Activated B cell treated with CpG ODN at 0.5 μM for 24 hours (primary cell): ENCODE data around the gene CPPED1. TPM values are rescaled to one million over a fixed set of nuclear protein-coding genes. Genes with fewer than 3 reads are reported as not detected.
"Not testable (repeated sequence)": the region's sequence is repeated elsewhere in the genome, so short reads cannot be mapped to it uniquely, and the experiment has no call there.

Experiments
- ATAC-seq: fragments of 200-7000 bp; cut with Tn5 transposase; one replicate; pipeline ENCODE4 v1.10.0; 2021; ENCODE audit warnings: low read depth, mild to moderate bottlenecking, moderate library complexity
- CTCF ChIA-PET: fragments of 350-600 bp; sonication (Branson Sonifier 250); formaldehyde crosslinking; loops from one replicate; lab custom pipeline; 2021; ENCODE audit warnings: antibody characterized with exemption; lab: Charles Lee
- POLR2A ChIA-PET: fragments of 350-600 bp; sonication (Branson Sonifier 250); formaldehyde crosslinking; loops from one replicate; lab custom pipeline; 2021; ENCODE audit warnings: antibody characterized with exemption; lab: Charles Lee
- DNase-seq: peaks from one replicate; pipeline ENCODE4 v3.0.0; 2022
- H3K27ac Mint-ChIP-seq: one replicate; pipeline ENCODE4 v1.8.0; 2020; ENCODE audit warnings: mixed read lengths
- H3K27me3 Mint-ChIP-seq: one replicate; pipeline ENCODE4 v1.8.0; 2021; ENCODE audit warnings: mixed read lengths
- H3K36me3 Mint-ChIP-seq: one replicate; pipeline ENCODE4 v1.8.0; 2021; ENCODE audit warnings: low read depth, mixed read lengths
- H3K4me1 Mint-ChIP-seq: one replicate; pipeline ENCODE4 v1.8.0; 2021; ENCODE audit warnings: mixed read lengths
- H3K4me3 Mint-ChIP-seq: one replicate; pipeline ENCODE4 v1.8.0; 2020; ENCODE audit warnings: mild to moderate bottlenecking, mixed read lengths
- H3K9me3 Mint-ChIP-seq: one replicate; pipeline ENCODE4 v1.8.0; 2020; ENCODE audit warnings: mixed read lengths
- CTCF ChIP-seq: fragments of 200-600 bp; IDR thresholded peaks from one replicate; pipeline ENCODE4 v1.8.0; 2022; ENCODE audit warnings: antibody characterized with exemption, mild to moderate bottlenecking
- intact Hi-C: fragments of 100-400 bp; cut with micrococcal nuclease; formaldehyde crosslinking; loops from one replicate; pipeline ENCODE4 v1.15.1; 2024
- total RNA-seq: library from RNA; stranded (reverse); gene quantifications from 2 replicates; pipeline ENCODE4 v1.2.3, GENCODE V29; 2022

The CPPED1 gene
- total RNA-seq, 1 donor from 2014 or later = 14.1 TPM

- TF ChIP-seq CTCF = no peak
- Mint-ChIP-seq H3K27ac (no peak overlapping the region), H3K36me3 (peaks cover 7% of the 10 kb centered on the region), H3K9me3 (peaks cover 4% of the 10 kb centered on the region), H3K27me3 (no peaks in the 10 kb centered on the region), H3K4me1 (peaks cover 7% of the 10 kb centered on the region), H3K4me3 (no peak overlapping the region)
- ATAC-seq = no peak
- no peak for DNase-seq
- intact Hi-C loops = no loop called here
- ChIA-PET CTCF (no interaction called here), POLR2A (no interaction called here)
Measured at GRCh38 chr16:12796498-12796897, 7.2 kb downstream of the CPPED1 start.

DNA sequence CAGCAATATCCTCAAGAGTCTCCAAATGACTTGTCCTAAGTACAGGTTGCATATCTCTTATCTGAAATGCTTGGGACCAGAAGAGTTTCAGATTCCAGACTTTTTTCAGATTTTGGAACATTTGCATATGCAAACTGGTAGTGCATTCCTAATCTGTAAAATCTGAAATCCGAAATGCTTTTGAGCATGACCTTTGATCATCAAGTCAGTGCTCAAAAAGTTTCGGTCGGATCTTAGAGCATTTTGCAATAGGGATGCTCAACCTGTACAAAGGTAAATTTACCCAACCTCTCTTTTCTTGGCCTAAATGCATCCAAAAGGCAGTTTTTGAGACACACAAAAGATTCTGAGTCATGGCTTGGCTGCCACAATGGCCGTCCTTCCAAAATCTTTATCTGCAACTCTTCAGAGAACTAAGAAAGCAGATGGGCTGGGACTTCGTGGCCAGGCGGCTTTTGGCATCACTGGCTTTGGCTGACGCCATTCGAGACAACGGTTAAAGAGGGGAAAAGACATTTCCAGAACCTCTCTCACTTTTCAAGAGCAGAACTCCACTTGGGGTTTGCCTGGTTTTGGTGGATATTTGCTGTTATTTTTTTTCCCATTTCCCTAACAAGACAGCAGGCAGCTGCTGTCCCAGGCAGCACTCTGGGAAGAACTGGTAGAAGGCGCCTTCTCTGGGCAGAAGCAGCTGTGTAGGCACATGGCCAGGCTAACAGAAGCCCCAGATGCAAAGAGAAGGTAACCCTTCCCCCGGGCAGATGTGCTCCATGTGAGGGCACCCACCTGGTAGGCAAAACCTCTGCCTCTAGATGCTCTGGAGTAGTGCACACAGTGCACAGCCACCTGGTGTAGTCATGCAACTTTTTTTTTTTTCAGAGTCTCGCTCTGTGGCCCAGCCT, 8.9 kb downstream of the CPPED1 start:
- H3K27ac Mint-ChIP-seq = no peak overlapping the region
- intact Hi-C loops = no loop called here
- no peak for TF ChIP-seq CTCF
- CTCF ChIA-PET = no interaction called here
- DNase-seq (no peak), ATAC-seq (no peak)
- H3K36me3 Mint-ChIP-seq = peaks cover 7% of the 10 kb centered on the region
- POLR2A ChIA-PET = no interaction called here
- no peak overlapping the region for H3K4me3 Mint-ChIP-seq
- H3K4me1 Mint-ChIP-seq = no peaks in the 10 kb centered on the region
- peaks cover 4% of the 10 kb centered on the region for H3K9me3 Mint-ChIP-seq
- no peaks in the 10 kb centered on the region for H3K27me3 Mint-ChIP-seq

DNA sequence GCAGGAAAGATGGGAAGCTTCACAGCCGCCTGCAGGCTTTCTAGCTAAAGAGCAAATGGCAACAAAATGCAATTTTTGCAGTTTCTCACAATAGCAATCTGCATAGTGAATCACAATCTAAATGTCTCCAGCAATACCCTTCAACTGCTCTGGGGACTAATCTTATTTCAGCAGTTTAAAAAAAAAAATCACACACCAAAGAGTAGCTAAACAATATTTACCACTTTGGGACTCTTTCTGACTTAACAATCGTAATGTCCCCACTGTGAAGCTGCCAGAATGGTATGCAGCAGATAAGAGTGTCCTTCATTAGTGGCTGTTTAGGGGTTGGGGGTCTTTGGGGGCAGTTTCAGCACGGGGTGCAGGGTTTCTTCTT, 9.8 kb downstream of the CPPED1 start:
- Mint-ChIP-seq H3K4me1 (no peaks in the 10 kb centered on the region), H3K27me3 (no peaks in the 10 kb centered on the region), H3K27ac (no peak overlapping the region), H3K4me3 (no peak overlapping the region), H3K9me3 (peaks cover 4% of the 10 kb centered on the region), H3K36me3 (peaks cover 7% of the 10 kb centered on the region)
- CTCF ChIA-PET = no interaction called here
- intact Hi-C loops = no loop called here
- no peak for DNase-seq
- ATAC-seq = no peak
- TF ChIP-seq CTCF = no peak
- POLR2A ChIA-PET = no interaction called here

DNA sequence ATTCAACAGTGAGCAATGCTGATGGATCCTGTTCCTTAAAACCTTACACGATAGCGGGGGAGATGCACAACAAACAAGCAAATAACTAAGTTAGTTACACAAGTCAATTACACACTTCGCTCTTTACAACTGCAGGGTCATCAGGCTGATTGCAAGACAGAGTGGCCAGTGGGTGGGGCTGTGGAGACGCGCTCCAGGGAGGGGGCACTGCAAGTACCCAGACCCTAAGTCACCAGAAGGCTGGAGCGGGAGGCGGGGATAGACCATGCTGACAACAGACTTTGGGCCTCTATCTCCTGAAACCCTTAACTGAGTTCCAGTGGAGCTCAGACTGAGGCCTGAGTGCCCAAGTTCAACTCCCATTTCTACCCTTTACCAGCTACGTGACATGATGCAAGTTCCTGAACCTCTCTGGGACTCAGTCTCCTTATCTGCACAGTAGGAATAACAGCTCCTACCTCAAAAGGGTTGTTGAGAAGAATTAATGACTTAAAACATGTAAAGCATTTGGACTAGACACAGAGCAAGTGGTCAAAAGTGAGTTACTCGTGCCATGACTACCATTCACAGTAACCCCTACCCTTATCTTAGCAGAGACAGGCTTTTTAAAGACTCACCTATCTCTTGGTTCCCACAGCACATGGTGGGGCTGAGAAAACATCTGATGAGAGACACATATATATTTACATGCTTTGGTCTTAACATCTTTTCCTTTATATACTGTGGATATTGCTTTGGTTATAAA, 10.4 kb downstream of the CPPED1 start:
- ATAC-seq (no peak), DNase-seq (no peak)
- ChIA-PET POLR2A (no interaction called here), CTCF (no interaction called here)
- Mint-ChIP-seq H3K4me3 (no peak overlapping the region), H3K4me1 (no peaks in the 10 kb centered on the region), H3K36me3 (peaks cover 6% of the 10 kb centered on the region), H3K9me3 (peaks cover 4% of the 10 kb centered on the region), H3K27me3 (no peaks in the 10 kb centered on the region), H3K27ac (no peak overlapping the region)
- TF ChIP-seq CTCF = no peak
- intact Hi-C loops = no loop called here

DNA sequence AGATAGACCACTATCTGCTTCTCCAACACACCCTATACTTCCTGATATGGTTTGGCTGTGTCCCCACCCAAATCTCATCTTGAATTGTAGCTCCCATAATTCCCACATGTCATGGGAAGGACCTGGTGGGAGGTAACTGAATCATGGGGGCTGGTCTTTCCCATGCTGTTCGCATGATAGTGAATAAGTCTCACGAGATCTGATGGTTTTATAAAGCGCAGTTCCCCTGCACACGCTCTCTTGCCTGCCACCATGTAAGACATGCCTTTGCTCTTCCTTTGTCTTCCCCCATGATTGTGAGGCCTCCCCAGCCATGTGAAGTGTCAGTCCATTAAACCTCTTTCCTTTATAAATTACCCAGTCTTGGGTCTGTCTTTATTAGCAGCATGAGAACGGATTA, 11.2 kb downstream of the CPPED1 start:
- H3K27me3 Mint-ChIP-seq, ATAC-seq, intact Hi-C loops, H3K4me1 Mint-ChIP-seq, POLR2A ChIA-PET, DNase-seq, H3K9me3 Mint-ChIP-seq, CTCF ChIA-PET, H3K27ac Mint-ChIP-seq, H3K4me3 Mint-ChIP-seq, H3K36me3 Mint-ChIP-seq: not testable (repeated sequence)
